Stimulated activated CD8-positive, alpha-beta memory T cell treated with anti-CD3 and anti-CD28 coated beads, Interleukin-7, amount 100 ng/mL, for 48 hours (primary cell): ENCODE data around the gene OR52K2.
"Not testable (repeated sequence)": the region's sequence is repeated elsewhere in the genome, so short reads cannot be mapped to it uniquely, and the experiment has no call there.

Experiments used
- DNase-seq, 2 donors: peaks; one replicate each; pipeline ENCODE4 v3.0.0-alpha.2; 2020; ENCODE audit warnings: low read depth in 1 of 2; ENCODE audit errors: extremely low read depth in 1 of 2

OR52K2 gene

GRCh38 chr11:4448995-4449394 lies at the start of gene OR52K2:
OR52K2 (plus strand) TSS chr11:4449295; CDS start chr11:4449340, 45 bp downstream.
- DNase-seq = no peak

- DNase-seq = not testable (repeated sequence)
Measured at GRCh38 chr11:4406206-4406605, 42.9 kb upstream of the OR52K2 start.

GRCh38 chr11:4416306-4416705 lies 32.8 kb upstream of the OR52K2 start:
- DNase-seq = no peak

GRCh38 chr11:4416816-4417215 lies 32.3 kb upstream of the OR52K2 start:
- no peak for DNase-seq

GRCh38 chr11:4418403-4418802 lies 30.7 kb upstream of the OR52K2 start:
- no peak for DNase-seq

- DNase-seq = no peak
Measured at GRCh38 chr11:4430051-4430450, 19.0 kb upstream of the OR52K2 start.

- no peak for DNase-seq
Measured at GRCh38 chr11:4433856-4434255, 15.2 kb upstream of the OR52K2 start.

GRCh38 chr11:4436411-4436810 lies 12.7 kb upstream of the OR52K2 start:
- DNase-seq = no peak

- no peak for DNase-seq
Measured at GRCh38 chr11:4441515-4441914, 7.6 kb upstream of the OR52K2 start.

GRCh38 chr11:4443232-4443891 lies 5.7 kb upstream of the OR52K2 start:
- no peak for DNase-seq

GRCh38 chr11:4453118-4453517 lies 4.0 kb downstream of the OR52K2 start:
- DNase-seq = no peak

GRCh38 chr11:4454021-4454420 lies 4.9 kb downstream of the OR52K2 start:
- DNase-seq = no peak

GRCh38 chr11:4455419-4455818 lies 6.3 kb downstream of the OR52K2 start:
- DNase-seq = no peak

- no peak for DNase-seq
Measured at GRCh38 chr11:4459500-4459899, 10.4 kb downstream of the OR52K2 start.

GRCh38 chr11:4460151-4460550 lies 11.1 kb downstream of the OR52K2 start:
- DNase-seq = no peak

- no peak for DNase-seq
Measured at GRCh38 chr11:4464216-4465159, 15.4 kb downstream of the OR52K2 start.

GRCh38 chr11:4465407-4465806 lies 16.3 kb downstream of the OR52K2 start:
- no peak for DNase-seq

GRCh38 chr11:4466131-4466870 lies 17.2 kb downstream of the OR52K2 start:
- DNase-seq = no peak

GRCh38 chr11:4466871-4467442 lies 17.9 kb downstream of the OR52K2 start:
- no peak for DNase-seq

GRCh38 chr11:4467811-4468606 lies 18.9 kb downstream of the OR52K2 start:
- DNase-seq = no peak
